ENCODE data around the gene SASS6. TPM values are rescaled to one million over a fixed set of nuclear protein-coding genes. Genes with fewer than 3 reads are reported as not detected.

Gene SASS6
- total RNA-seq, 1 experiment from 2014 or later: 8.7 TPM

- intact Hi-C loops (cut with micrococcal nuclease; ENCODE audit: unreplicated experiment): no loop called here
- CTCF ChIA-PET: no interaction called here
Observed at GRCh38 chr1:100142343-100142742, 9.6 kb upstream of the SASS6 start.

DNA sequence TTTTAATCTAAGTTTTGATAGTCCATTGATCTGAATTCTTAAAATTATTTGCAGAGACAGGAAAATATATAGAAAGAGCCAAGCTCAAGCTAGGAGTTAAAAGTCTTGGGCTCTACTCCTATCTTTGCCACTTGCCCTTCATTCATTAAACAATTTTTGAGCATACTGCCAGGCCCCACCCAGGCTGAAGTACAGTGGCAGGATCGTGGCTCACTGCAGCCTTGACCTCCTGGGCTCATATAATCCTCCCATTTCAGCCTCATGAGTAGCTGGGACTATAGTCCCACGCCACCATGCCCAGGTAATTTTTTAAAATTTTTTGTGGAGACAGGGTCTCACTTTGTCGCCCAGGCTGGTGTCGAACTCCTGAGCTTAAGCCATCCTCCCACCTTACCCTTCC, 8.5 kb upstream of the SASS6 start:
- H3K27ac ChIP-seq: no peak overlapping the region
- H3K4me2 ChIP-seq: no peak overlapping the region
- H3F3A ChIP-seq (ENCODE audit: insufficient read depth, low read depth): no peaks in the 10 kb centered on the region; the same call in 1 of the 2 replicates
- H3K4me1 ChIP-seq (replicated peaks; ENCODE audit: insufficient read depth): no peaks in the 10 kb centered on the region
- H3K79me2 ChIP-seq (ENCODE audit: low read depth): no peaks in the 10 kb centered on the region
- no peaks in the 10 kb centered on the region for H3K9me3 ChIP-seq (ENCODE audit: insufficient read depth, low read depth)
- no peak overlapping the region for H2AFZ ChIP-seq
- ChIA-PET POLR2A (ENCODE audit: unreplicated experiment) (no interaction called here), CTCF (no interaction called here)
- DNase-seq: no peak
- no peak for TF ChIP-seq EZH2 (IDR thresholded peaks at IDR 0.05; ENCODE audit: low read depth)
- no peak for TF ChIP-seq CTCF (conservative IDR thresholded peaks at IDR 0.05)
- no peak overlapping the region for H3K4me3 ChIP-seq
- H3K36me3 ChIP-seq (ENCODE audit: low read depth): peaks cover 78% of the 10 kb centered on the region
- intact Hi-C loops (cut with micrococcal nuclease; ENCODE audit: unreplicated experiment): no loop called here
- H4K20me1 ChIP-seq (ENCODE audit: insufficient read depth): no peaks in the 10 kb centered on the region
- no TSS peak for BruUV-seq (replicated peaks)
- H3K9me2 ChIP-seq (ENCODE audit: insufficient read depth): no peaks in the 10 kb centered on the region
- H3K27me3 ChIP-seq (ENCODE audit: insufficient read depth, low read depth): no peaks in the 10 kb centered on the region

More at GRCh38 chr1:100142343-100142742, 9.6 kb upstream of the SASS6 start:
- Histone ChIP-seq H3K4me2 (no peak overlapping the region), H3K4me1 (replicated peaks; ENCODE audit: insufficient read depth) (no peaks in the 10 kb centered on the region), H3K9me3 (ENCODE audit: insufficient read depth, low read depth) (no peaks in the 10 kb centered on the region), H3K27ac (no peak overlapping the region), H3K4me3 (no peak overlapping the region), H3F3A (ENCODE audit: insufficient read depth, low read depth) (no peaks in the 10 kb centered on the region; the same call in 1 of the 2 replicates), H3K36me3 (ENCODE audit: low read depth) (peaks cover 75% of the 10 kb centered on the region), H3K79me2 (ENCODE audit: low read depth) (no peaks in the 10 kb centered on the region), H4K20me1 (ENCODE audit: insufficient read depth) (no peaks in the 10 kb centered on the region), H3K9me2 (ENCODE audit: insufficient read depth) (no peaks in the 10 kb centered on the region), H3K27me3 (ENCODE audit: insufficient read depth, low read depth) (no peaks in the 10 kb centered on the region), H2AFZ (no peak overlapping the region)
- TF ChIP-seq CTCF (conservative IDR thresholded peaks at IDR 0.05) (no peak), EZH2 (IDR thresholded peaks at IDR 0.05; ENCODE audit: low read depth) (no peak)
- POLR2A ChIA-PET (ENCODE audit: unreplicated experiment): interaction anchor here (0.6 kb wide), 1 partner anchor 752 kb away, joined by 3 read pairs; the partner anchor contains the start of gene EXTL2
- BruUV-seq (replicated peaks): no TSS peak
- no peak for DNase-seq

DNA sequence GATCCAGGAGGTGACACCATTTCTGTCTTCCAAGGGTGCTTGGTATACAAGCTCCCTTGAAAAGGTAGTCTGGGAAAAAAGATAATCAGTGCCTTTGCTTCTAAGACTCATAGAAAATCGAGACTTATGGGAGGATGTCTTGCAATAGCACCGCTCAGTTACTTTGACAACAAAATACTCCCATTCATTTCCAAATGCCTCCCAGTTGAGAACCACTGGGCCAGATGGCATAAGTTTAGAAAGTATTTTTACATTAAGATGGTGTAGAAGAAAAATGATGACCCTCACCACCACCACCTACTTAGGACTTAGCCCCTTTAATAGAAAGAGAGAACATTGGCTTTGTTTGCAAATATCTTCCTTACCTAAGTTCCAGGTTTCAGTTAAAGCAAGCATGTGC, 4.9 kb upstream of the SASS6 start:
- Histone ChIP-seq H3K79me2 (ENCODE audit: low read depth) (peaks cover 31% of the 10 kb centered on the region), H3K27me3 (ENCODE audit: insufficient read depth, low read depth) (no peaks in the 10 kb centered on the region), H4K20me1 (ENCODE audit: insufficient read depth) (no peaks in the 10 kb centered on the region), H3K9me2 (ENCODE audit: insufficient read depth) (no peaks in the 10 kb centered on the region), H3K9me3 (ENCODE audit: insufficient read depth, low read depth) (no peaks in the 10 kb centered on the region), H3K4me3 (no peak overlapping the region), H3F3A (ENCODE audit: insufficient read depth, low read depth) (peaks cover 6% of the 10 kb centered on the region), H3K4me1 (replicated peaks; ENCODE audit: insufficient read depth) (peaks cover 16% of the 10 kb centered on the region), H3K36me3 (ENCODE audit: low read depth) (peaks cover 50% of the 10 kb centered on the region), H3K27ac (no peak overlapping the region), H3K4me2 (no peak overlapping the region), H2AFZ (no peak overlapping the region)
- intact Hi-C loops (cut with micrococcal nuclease; ENCODE audit: unreplicated experiment): loop anchor here (10.0 kb wide), 2 partner anchors 317 to 757 kb away; partner anchors contain the start of genes EXTL2 and SLC30A7
- ChIA-PET POLR2A (ENCODE audit: unreplicated experiment) (no interaction called here), CTCF (interaction anchor here (0.6 kb wide), 1 partner anchor 340 kb away, joined by 3 read pairs; no protein-coding TSS in a partner anchor)
- BruUV-seq (replicated peaks): no TSS peak
- TF ChIP-seq CTCF (conservative IDR thresholded peaks at IDR 0.05): no peak
- TF ChIP-seq EZH2 (IDR thresholded peaks at IDR 0.05; ENCODE audit: low read depth): no peak
- no peak for DNase-seq

Data from PC-9 (cell line).